HG03460 (cell line): ENCODE results near the gene UBASH3A.

Source experiments
- ATAC-seq: cut with Tn5 transposase; IDR thresholded peaks from one replicate; pipeline ENCODE4 v1.9.1; 2021; ENCODE audit not compliant: unreplicated experiment

The UBASH3A gene

GRCh38 chr21:42486072-42486471 is 82.4 kb downstream of the UBASH3A start:
- no peak for ATAC-seq

- ATAC-seq: no peak
Observed at GRCh38 chr21:42486531-42486930, 82.8 kb downstream of the UBASH3A start.

DNA sequence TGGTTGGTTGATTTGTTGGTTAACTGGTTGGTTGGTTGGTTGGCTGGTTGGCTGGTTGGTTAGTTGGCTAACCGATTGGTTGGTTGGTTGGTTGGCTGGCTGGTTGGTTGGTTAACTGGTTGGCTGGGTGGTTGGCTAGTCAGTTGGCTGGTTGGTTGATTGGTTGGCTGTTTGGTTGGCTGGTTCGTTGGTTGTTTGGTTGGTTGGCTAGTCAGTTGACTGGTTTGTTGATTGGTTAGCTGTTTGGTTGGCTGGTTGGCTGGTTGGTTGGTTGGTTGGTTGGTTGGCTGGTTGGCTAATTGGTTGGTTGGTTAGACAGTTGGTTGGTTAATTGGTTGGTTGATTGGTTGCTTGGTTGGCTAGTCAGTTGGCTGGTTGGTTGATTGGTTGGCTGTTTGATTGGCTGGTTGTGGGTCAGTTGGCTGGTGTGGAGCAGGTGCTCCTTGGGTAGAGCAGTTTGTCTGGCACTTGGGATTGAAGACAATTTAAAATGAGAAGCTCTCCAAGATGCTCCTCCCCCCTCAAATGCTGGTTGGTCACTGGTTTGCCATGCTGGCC is 85.4 kb downstream of the UBASH3A start:
- ATAC-seq: no peak

DNA sequence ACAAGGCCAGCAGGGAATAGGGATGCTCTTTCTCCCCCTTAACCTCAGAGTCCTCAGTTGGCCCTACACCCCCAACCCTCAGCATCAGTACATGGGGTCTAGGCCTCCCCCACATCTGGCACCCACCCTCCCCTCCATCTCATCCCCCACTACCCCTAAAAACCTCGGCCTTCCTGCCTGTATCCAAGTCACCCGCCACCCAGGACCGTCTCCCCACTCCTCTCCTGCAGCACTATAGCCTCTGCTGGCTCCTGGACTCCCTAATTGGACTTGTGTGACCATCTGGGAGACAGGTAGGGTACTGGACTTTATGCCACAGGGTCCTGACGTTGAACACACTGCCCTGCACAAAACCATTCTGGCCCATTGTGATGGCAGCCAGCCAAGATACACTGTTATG is 86.3 kb downstream of the UBASH3A start:
- no peak for ATAC-seq

GRCh38 chr21:42490720-42491119 is 87.0 kb downstream of the UBASH3A start:
- no peak for ATAC-seq

DNA sequence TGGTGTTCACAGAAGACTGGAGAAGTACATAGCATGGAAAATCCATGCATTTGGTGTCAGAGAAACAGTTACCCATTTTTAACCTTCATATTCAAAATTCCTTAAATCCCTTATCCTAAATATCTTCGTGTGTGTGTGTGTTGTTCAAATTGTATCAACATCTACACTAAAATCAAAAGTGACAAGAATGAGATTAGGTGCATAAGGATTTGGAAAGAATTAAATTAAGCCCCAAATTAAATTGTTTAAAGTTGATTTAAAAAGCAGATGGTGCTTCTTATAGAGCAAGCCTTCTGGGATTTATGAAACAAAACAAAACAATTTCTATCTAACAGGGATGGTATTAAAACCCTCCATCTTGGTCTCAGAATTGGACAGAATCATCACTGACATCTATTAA is 87.6 kb downstream of the UBASH3A start:
- ATAC-seq: no peak

GRCh38 chr21:42492201-42492600 is 88.5 kb downstream of the UBASH3A start:
- ATAC-seq: no peak

DNA sequence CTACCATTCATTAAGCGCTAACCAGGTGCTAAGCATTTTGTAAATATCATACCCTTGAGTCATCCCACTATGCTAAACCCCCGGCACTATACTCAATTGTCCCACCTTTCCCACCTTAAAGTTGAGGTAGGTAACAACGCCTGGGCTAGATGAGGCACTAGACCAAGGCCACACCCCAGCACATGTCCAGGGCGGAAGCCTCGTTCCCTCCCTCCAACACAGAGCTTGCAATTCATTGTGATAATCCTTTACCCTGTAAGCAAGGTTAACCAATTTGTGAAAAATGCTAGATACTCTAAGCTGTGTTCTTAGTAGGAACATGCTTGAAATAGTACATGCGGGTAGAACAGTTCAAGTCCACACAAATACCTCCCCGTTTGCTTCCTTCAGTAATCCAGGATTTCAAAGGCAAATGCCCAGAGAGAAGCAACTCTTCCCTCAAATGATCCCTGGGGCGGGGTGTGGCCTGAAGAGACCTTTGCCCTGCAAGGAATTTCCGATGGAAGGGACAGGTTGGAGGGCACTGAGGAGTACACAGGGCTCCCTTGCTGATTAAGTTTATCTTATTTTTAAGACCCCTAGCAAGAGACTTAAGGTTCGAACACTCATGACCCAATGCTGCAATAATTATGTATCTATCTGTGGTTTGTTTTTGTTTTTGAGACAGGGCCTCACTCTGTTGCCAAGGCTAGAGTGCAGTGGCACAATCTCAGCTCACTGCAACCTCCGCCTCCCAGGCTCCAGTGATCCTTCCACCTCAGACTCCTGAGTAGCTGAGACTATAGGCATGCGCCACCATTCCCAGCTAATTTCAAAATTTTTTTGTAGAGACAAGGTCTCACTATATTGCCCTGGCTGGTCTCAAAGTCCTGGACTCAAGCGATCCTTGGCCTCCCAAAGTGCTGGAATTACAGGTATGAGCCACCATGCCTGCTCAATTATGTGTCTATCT is 89.7 kb downstream of the UBASH3A start:
- ATAC-seq: no peak

DNA sequence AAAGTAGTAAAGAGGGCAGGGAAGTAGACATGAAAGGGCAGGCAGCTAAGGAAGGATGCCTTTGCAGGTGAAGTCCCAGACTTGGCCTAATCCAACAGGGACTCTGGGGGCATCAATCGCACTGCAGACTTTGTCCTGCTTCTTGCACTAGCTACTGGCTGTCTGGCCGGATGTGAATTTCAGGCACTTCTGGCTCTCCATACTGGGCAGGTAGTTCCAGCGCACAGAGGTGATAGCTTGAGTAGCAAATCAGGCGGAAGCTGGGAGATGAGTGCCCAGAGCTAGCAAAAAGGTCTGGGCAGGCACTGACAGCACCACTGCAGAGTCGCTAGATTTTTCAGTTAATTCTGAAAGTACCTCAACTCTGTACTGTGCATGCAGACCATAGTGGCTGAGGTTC is 91.3 kb downstream of the UBASH3A start:
- ATAC-seq: no peak

DNA sequence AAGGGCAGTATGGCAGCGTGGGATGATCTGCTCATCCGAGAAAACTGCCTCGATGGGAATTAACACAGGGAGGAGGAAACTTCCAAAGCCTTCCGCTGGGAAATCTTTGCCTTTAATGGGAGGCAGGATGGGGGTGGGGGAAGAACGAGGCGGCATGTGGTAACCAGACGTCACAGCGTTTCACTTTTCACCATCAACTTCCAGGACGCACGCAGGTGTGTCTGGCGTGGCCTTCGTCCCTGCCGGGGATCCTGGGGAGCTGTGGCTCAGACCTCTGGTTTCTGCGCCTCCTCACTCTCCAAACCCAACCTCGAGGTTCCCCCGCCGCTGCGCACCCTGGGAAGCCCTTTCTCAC is 92.0 kb downstream of the UBASH3A start:
- ATAC-seq: peak; percentile 13

DNA sequence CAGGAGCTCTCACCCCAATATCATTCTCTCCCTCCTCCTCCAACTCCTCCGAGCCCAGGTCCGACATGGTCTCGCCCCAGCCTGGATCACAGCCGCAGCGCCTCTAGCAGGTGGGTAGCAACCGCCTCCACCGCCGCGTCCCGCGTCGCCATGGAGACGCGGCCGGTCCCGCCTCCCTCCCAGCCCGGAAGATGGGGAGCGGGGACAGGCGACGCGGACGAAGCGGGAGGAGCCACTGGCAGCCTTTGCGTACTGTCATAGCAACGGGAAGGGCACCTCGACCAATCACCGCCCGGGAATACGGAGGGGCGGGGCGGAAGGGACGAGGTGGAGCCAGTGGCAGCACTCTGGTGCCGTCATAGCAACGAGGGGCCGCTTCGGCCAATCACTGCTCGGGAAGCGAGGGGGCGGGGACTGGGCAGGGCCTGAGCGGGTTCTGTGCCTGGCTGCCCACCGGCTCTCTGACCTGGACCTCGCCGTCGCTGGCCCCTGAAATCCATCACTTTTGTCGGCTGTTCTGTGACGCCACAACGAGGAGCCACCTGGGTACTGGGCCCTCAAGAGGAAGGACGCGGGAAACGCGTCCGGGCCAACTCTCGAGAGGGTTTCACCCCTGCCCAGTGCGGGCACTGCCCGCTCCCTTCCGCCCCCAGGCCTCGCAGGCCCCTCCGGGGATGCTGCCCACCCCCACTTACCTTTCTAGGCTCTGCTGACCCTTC is 92.6 kb downstream of the UBASH3A start, which contains the start of gene RSPH1:
TSS of gene RSPH1 (minus strand) at position 105 of the 719 bp plus-strand sequence. CDS start at position 67, 38 bp downstream.
- ATAC-seq: peak; percentile 98

DNA sequence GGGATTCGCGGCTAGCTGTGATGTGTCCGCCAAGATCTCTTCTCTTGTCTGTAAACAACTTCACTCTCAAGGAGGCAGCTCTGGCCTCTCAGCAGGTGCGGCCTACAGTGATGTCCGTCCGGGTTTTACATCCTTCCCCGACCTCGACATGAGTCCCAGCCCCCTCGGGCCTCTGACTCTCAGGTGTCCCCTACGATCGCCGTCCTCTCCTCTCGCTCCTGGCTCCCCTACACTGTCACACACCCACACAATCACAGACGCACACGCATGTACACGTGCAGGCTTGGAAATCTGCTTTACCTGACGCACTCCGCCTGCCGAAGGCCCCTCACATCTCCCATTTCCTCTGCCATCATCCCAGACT is 93.1 kb downstream of the UBASH3A start:
- ATAC-seq: no peak
